Hematopoietic multipotent progenitor cell treated with erythropoietin and hydrocortisone succinate and interleukin-3 and kit ligand, for 15 days (in vitro differentiated cells): ENCODE measurements around the gene TST.
A peak's percentile ranks its signal among the peaks of the same experiment; 100 is the strongest.
"Not testable (repeated sequence)": the region's sequence is repeated elsewhere in the genome, so short reads cannot be mapped to it uniquely, and the experiment has no call there.

Source experiments
- DNase-seq: peaks from one replicate; pipeline ENCODE4 v3.0.0-alpha.2; 2015; ENCODE audit warnings: low spot score

The TST gene

DNA sequence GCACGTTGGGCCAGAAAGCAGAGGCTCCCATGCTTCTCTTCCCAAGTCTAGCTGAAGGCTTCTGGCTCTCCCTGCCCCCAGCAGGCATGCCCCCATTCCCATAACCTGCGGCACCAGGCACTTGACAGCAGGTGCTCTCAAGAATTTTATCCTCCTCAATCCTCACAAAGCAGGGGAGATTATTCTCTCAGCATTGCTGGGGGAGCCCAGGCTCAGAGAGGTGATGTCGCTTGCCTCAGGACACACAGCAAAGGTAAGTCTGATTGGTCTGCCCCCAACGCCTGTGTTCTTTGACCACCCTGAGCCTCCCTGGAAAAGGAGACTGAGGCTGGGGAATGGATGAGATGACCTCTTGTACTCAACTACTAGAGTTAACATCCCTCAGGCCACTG lies 4.8 kb downstream of the TST start:
- no peak for DNase-seq

DNA sequence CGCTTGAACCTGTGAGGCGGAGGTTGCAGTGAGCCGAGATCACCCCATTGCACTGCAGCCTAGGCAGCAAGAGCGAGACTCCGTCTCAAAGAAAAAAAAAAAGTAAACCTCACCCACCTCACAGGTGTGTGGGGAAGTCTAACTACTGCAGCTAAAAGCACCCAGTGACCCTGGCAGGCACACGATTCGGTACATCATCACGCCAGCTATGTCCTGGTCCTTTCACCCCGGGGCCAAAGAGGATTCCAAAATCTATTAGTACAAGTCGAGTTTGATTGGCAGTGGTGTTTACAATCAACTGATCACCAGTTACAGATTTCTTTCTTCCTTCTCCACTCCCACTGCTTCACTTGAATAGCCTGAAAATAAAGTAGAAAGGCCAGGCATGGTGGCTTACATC lies 6.3 kb downstream of the TST start:
- DNase-seq = no peak

DNA sequence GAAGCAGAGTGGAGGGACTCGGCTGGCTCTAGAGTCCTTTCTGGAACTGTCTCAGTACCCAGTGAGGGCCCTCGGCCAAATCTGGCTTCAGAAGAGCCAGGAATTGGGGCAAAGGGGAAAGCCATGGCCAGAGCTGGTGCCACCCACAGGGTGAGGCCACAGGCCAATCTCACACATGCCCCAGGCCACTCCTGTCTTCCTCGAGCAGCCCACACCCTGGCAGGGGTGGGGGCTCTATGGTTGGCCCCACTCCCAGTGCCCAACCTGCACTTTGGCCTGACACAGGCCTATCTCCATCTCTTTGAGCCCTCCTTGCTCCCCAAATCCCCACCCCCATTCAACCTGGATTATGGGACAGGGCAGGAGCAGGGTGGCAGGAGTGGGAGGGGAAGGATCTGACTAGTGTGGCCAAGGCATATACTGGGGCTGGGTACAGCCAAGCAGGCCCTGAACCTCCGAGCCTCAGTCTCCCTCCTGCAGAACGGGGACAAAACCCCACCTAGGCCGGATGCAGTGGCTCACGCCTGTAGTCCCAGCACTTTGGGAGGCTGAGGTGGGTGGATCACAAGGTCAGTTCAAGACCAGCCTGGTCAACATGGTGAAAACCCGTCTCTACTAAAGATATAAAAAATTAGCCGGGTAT lies 6.9 kb downstream of the TST start:
- no peak for DNase-seq

DNA sequence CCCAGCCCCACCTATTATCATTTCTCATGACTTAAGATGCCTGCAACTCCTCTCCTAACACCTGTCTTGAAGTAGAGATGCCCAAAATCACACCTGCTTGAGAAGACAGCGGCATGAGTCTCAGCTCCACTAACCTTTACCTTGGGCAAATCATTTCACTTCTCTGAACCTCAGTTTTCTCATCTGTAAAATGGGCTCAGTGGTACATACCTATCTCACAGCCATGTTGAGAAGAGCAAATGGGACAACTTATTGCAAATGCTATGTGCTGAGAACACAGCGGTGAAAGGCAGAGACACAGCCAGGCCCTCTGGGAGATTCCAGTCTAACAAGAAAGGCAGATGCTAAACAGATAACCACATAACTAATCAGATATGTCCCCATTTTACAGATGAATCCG lies 7.8 kb downstream of the TST start:
- no peak for DNase-seq

DNA sequence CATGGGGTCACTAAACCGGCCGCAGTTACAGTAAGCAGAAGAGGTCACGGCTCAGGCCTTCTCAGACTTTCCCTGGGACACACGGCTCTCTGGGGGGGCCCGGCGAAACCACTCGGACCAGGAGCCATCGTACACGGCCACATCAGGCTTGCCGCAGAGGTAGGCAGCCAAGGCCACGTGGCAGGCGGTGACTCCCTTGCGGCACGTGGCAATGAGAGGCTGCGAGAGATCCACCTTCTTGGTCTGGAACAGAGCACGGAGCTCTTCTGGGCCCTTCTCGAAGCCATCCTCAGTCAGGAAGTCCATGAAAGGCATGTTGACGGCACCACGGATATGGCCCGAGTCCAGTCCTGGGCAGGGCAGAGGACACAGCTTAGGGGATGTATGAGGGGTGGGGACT lies 8.3 kb downstream of the TST start:
- no peak for DNase-seq

DNA sequence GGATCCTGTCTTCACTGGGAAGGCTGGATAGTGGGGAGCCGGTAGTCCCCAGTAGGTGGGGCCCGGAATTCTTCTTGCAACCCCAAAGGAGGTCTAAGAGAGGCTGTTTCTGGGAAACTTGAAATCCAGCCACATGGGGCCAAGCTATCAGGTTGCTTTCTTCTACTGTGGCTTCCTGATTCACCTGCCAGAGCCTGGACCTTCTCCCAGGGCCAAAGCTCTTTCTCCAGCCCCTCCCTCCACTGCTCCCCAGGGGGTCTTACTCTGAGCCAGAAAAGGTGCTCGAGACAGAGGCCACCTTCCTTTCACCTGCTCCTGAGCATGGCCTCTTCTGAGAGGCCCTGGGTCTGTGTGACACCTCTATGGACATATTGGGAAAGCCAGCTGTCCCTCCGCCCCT lies 9.1 kb downstream of the TST start:
- DNase-seq = no peak

DNA sequence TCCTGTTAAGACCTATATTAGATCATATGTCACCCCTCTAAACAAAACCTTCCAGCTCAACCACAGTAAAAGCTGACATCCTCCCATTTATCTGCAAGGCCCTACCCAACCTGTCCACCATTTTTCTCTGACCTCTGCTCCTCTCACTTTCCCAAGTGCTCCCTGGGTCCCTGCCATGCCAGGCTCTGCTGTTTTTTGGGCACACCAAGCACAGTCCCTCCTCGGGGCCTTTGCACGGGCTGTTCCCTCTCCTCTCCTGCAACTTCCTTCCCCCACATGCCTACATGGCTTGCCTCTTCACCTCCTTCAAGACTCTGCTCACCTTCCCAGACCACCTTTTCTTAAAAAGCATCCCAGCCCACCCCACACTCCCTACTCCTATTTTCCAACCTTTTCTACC lies 9.8 kb downstream of the TST start:
- DNase-seq = no peak

DNA sequence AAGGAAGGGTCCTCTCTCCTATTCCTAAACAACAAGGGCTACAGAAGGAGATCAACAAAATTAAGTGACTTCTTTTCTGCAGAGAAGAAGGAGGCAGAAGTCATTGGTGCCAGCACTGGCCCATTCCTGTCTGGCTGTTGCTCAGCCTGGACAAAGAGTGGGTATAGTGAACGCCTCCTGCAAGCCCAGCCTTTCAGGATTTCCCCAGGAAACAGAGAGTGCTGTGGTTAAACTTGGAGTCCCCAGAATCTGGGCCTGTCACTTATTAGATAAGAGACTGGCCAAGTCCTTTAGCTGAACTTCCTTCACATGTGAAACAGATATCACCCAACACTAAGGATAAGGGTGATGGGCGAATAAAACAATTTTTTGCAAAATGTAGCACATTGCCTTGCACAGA lies 10.9 kb downstream of the TST start:
- DNase-seq = no peak

DNA sequence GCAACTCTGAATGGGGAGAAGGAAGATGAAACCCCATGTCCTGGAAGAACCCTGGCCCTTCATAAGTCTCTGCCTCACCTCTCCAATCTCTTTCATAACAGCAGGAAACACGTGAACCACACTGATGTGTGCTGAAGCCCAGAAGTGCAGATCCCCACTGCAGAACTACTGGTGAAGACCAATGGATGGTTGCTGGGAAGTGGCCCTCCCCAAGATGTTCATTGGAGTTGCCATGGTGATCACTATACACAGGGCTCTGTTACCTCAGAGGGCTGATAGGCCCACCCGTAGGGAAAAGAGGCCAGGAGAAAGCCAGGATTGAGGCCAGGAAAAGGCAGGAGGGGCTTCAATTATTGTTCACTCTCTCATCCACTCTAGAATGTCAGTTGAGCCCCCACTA lies 11.6 kb downstream of the TST start:
- no peak for DNase-seq

DNA sequence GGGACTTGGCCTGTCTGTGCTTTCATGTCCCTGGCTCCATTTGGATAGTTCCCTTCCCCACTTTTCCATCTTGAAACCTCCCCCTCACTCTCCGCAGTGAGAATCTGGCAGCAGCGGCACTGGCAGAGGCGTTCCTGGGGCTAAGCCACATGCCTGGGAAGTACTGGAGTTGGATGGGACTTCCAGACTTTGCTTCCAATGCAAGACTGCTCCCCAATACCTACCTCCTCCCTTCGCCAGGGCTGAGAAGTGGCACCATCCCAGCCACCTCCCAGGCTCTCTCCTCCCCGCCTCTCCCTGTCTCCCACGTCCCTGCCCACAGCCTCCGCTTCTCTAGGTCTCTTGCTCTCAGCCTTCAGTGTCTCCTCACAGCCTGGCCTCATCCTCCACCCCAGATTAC lies 16.6 kb downstream of the TST start:
- DNase-seq = no peak

DNA sequence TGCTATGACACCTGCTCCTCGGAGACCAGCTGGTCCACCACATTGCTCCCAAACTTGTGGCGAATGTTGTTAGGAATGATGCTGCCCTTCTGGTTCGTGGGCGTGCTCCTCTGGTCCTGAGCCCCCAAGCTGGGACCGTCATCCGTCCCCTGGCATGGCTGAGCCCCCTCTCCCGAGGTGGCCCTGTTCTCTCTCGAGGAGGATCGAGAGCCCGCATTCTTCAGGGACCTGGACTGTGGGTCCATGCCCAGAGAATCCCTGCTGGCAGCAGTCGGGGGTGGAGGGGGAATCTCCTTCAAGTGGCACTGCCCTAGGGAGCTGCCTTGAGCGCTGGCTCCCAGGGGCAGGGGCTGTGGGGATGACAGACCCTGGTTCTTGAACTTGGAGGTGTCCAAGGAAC lies 17.4 kb downstream of the TST start:
- DNase-seq = no peak

DNA sequence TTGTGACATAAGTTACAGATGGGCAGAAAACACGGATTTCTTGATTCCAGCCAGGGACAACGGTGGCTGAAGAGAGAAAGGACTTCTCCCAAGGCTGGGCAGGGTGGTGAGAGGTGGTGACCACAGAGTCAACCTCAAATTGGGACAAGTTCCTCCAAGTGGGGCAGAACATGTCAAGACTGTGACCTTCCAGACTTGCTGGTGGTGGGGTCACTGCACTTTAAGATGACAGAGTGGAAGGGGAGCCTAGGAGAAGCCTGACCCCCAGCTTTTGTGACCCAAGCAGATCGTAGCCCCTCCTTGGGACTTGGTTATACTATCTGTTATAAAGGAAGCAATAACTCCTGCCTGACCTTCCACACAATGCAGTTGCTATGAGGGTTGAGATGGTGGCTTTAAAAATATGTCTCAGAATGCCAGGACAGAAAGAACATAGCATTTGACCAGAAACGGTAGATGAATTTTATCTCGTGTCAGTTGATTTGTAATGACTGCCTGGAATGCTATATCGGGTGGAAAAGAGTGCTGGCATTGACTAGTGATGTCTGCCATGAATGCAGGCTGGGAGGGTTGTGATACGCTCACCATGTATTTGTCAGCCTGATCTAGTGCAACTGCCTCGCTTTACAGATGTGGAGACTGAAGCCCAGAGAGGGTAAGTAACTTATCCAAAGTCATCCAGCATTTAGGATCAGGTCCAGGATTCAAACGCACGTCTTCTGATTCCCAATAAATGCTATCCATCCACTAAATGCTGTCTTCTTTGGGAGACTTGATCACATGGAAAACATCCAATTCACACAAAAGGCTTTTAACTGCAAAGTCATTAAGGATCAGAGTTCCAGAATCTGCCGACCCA lies 18.3 kb downstream of the TST start:
- DNase-seq = no peak

DNA sequence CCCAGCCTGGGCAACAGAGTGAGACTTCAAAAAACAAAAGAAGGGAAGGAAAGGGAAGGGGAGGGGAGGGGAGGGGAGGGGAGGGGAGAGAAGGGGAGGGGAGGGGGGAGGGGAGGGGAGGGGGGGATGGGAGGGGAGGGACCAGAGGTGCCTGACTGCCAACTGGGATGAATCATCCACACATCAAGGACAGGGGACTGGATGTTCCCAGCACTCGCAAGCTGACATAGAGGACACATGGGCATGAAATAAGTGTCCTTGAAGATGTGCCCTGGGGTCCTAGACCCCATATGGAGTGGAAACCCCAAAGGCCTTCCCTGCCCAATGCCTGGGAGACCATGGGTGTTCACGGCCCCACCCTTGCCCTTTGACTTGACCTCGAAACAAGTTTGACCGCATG lies 19.8 kb downstream of the TST start:
- DNase-seq = no peak

DNA sequence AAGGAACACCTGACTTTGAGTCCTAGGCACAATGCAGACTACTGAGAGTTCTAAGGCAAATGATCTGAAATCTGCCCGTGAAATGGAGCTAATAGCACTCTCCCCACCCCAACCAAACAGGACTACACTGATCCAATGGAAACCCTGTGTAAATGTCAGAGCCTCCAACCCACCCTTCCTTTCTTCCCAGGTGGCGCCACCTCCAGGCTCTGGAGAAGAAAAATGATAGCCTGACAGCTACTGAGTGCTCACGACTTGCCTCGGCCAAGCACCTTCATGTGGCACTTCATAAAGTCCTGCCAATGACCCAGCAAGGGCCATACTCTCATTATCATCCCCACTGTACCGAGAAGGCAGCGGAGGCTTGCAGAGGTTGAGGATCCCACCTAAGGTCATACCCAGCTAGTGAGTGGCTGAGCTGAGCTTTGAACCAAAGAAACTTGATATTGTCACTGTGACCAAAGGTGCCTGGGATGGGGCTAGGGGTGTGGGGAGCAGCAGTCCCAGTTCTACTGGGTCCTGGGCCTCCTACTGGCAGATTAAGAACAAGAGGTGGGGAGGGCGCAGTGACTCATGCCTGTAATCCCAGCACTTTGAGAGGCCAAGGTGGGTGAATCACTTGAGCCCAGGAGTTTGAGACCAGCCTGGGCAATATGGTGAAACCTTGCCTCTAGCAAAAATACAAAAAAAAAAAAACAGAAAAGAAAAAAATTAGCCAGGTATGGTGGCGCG lies 20.5 kb downstream of the TST start:
- peak; percentile 40 for DNase-seq

DNA sequence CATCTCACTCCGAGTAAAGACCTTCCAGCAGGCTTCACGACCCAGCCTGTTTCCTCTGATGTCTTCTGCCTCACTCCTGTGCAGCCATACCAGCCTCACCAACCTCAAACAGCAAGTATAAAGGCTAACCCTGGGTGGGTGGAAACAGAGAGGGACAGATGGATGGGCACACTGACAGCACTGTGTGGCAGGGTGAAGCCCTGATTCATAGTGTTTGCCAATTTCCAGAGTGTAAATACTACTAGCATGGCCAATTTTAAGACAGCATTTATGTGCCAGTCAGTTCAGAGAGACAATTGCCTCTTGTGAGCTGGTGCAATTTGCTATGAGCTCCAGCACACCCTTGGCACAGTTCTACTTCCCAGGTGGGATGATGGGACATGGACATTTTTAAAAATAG lies 21.5 kb downstream of the TST start:
- DNase-seq = no peak

DNA sequence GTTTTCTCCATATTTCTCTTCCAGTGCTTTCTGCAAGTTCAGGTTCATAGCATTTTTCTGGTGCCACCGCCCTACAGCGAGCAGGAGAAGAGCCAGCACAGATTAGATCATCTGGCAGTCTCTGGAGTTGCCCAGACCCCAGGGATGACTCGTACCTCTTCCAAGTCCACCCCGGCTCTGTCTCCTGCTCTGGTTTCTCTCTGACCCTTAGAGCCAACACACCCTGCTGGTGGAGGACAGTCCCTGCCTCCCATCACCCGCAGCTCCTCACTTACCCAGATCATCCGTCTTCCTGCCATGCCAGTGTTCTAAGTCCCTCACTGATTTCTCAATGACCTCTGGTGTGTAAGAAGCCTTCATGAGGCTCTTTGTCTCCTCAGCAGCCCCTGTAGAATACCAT lies 28.0 kb downstream of the TST start:
- DNase-seq = no peak

DNA sequence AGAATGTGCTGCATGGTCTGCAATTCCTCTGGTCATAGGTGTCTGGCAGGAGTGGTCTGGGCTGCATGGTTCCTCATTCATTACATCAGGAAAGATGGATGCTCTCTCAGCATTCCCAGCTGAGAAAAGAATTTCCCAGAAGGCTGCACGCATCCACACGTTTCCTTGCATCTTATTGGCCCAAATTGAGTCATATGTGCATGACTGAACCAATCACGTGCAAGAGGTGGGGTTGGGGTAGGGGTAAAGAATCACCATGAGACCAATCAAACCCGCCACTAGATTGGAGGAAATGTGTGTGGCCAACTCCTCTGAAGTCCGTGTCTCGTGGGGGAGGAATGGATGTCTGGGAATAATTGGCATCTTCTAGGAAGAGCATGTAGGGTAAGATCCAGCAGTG lies 28.8 kb downstream of the TST start:
- no peak for DNase-seq

DNA sequence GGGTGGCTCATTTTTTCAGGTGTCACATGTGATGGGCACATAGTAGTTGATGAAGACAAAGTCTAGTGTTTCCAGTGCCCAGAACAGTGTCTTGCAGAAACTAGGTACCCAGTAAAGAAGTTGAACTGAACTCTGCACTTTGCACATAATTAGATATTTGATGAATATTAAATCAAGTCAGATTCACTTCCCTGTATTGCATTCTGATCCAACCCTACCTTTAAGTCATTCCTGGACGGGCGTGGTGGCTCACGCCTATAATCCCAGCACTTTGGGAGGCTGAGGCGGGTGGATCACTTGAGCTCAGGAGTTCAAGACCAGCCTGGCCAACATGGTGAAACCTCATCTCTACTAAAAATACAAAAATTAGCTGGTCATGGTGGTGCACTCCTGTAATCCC lies 30.2 kb downstream of the TST start:
- DNase-seq = not testable (repeated sequence)

DNA sequence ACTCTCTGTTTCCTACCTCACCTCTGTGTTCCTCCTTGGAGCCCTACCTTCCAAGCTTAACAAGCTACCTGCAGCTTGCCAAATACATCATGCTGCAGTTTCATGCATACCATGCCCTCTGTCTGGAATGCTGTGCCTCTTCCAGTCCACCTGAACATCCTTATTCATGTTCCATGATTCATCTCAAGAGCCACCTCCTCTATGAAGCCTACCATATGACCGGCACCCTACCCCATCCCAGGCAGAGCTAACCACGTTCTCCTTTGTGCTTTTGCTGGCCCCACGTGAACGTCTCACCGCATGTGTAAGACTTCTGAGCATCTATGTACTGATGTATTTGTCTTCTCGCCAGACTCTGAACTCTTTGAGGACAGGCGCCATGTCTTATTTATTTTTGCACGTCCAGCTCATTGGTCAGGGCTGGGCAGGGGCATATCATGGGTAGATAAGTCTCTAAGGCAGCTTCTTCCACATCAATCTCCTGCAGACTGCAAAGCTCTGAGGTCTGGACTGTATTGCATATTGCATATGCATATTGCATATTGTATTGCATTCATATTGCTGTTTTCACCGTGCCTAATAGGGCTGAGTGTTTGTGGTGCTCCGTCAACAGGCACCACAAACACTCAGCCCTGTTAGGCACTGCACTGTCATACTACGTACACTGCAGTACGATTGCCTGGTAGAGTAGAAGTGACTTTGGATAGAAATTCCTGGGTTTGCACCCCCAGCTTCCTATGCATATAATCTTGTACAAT lies 31.0 kb downstream of the TST start:
- no peak for DNase-seq

DNA sequence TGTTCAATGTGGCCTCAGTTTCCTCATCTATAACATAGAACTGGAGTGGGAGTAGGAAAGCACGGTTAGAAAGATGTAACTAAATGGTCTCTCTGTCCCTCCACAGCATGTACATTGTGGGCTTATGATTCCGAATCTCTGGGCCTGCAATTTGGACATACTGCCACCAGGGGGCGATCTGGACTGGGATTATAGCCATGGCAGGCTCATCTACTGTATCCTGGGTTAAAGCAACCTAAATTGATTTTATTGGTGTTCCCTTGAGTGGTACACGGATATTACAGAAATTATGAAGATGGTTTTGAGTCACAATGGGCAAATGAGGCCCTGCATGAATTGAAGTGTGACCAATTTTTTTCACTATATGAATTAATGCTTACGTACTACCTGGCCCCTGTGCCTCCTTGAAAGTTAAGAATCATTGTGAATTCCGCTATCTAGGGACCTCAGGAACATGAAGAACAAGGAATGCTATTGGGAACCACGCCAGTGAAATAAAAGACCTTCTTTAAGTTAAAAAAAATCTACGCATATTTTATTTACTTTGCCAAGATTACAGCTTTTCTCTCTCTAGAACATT lies 32.9 kb downstream of the TST start:
- DNase-seq = peak; percentile 61

DNA sequence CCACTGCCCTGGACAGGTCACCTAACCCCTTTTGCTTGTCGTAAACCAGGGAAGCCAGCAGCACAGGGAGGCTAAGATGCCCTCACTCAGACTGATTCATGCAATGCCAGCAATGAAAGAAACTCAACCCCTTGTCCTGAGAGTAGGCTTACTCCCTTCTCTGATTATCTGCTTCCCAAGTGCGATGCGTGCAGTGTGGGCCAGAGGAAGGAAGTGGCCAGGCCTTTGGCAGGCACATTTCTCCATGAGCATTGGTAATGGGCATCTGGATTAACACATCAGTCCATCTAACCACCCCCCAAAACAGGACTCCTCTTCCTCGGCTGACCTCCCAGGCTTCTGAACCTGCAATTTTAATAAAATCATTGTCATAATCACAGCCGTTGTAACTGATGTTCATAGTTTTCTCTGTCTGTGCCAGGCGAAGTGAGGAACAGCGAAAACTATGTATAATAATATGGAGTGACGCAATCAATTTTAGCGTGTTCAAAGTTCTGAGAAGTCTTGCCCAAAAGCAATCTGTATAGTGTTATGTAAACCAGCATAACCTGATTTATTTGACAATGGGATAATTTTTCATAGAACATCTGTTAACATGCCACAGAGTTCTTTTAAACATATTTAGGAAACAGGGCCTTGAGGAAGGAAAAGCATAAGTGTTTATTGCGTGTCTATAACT lies 33.9 kb downstream of the TST start:
- DNase-seq = no peak

DNA sequence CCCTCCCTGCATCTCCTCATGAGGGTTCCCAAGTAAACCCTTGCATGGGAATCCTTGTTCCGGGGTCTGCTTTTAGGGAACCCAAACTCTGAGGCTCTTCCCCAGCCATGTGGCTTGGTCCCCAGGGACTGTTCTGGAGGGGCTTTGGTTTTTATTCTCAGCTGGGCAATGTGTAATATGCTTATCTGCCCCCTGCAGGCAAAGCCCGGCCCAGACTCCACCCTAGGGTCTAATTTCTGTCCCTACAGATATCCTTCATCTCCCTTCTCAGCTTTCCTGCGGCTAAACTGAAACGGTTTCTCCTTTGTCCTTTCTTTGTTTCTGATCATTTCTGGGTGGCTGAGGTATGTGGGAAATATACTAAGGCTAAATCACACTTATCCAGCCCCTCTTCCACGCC lies 37.1 kb downstream of the TST start:
- peak; percentile 89 for DNase-seq
